NOMO-1 (cell line): Measurements from ENCODE around the gene RBX1.

Experiments used
- DNase-seq, 2 experiments: peaks; one replicate each; lab custom pipeline; 2025; ENCODE audit not compliant: unreplicated experiment in 2 of 2; lab: John Stamatoyannopoulos, UW

RBX1 gene

DNA sequence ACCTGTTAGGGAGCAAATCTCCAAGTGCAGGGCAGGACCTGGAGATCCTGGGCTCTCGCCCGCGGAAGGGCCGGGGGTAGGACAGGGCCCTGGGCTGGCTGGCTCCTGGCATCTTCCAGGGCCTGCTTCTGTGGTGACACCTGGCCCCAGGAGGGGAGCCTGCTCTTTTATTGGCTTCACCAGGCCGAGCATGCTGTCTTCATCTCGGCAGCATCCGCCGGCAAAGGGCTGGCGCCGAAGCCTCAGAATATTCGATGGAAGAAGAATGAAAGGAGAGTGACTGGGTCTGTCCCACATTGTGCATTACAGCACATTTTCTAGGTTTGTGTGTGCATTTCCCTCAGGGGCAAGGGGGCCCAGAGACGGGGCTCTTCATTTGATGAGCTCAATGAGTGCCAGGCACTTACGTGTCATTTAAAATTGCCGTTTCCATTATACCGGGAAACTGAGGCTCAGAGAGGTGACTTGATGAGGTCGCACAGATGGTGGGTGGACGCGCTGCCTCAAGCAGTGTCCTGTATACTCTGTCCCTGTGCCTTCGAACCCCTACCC is 70.0 kb downstream of the RBX1 start:
- DNase-seq: no peak

- DNase-seq: peak; percentile 74 to 78
These were observed 70.7 kb downstream of the RBX1 start for GRCh38 chr22:41021613-41022454.

DNA sequence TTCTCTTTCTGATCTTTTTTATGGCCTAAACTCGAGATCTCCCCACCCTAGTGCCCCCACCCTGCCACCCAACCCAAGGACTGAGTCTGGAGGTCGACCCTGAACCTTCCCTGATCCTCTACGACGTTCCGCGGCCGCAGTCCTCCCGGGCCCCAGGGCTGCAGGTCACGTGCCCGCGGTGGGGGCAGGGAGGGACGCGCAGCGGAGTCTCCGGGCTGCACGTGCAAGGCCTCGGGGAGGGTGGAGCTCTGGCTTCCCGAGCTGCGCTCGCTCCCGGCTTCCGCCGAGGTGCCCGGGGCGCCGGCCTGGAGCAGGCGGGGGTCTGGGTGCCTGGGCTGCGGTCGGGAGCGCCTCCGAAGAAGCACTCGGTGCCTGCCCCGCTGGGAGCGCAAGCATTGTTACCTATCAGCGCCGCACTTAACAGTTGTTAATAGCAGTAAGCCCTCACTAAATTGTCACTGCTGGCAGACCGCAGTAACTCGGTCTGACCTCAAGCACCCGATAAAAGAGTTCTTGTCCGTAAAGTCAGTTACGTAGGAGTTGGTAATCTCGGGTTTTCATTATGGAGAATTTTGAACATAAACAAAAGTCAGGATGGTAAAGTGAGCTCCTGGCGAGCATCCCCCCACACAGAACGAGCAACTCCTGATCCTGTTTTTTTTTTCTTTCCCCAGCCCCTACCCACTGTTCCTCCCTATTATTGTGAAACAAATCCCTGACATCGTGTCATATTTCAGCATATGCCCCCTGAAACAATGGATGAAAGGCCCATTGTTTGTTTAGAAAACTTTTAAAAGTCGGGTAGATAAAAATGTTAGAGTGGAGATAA is 71.5 kb downstream of the RBX1 start:
- DNase-seq: peak; percentile 89 to 92
